ENCODE data around the gene ANKRD1.
"Not testable (repeated sequence)": the region's sequence is repeated elsewhere in the genome, so short reads cannot be mapped to it uniquely, and the experiment has no call there.

Gene ANKRD1

GRCh38 chr10:90912174-90912573 is 8.7 kb downstream of the ANKRD1 start:
- no peak for DNase-seq (ENCODE audit: low spot score)

- DNase-seq (ENCODE audit: low spot score), result peak; percentile 74
Observed at GRCh38 chr10:90911133-90912051, 9.5 kb downstream of the ANKRD1 start.

GRCh38 chr10:90906596-90906995 is 14.3 kb downstream of the ANKRD1 start:
- DNase-seq (ENCODE audit: low spot score), result no peak

GRCh38 chr10:90905925-90906324 is 15.0 kb downstream of the ANKRD1 start:
- no peak for DNase-seq (ENCODE audit: low spot score)

GRCh38 chr10:90896916-90897315 is 24.0 kb downstream of the ANKRD1 start:
- DNase-seq (ENCODE audit: low spot score), result not testable (repeated sequence)

- no peak for DNase-seq (ENCODE audit: low spot score)
Observed at GRCh38 chr10:90893190-90893589, 27.7 kb downstream of the ANKRD1 start.

GRCh38 chr10:90890347-90890746 is 30.5 kb downstream of the ANKRD1 start:
- no peak for DNase-seq (ENCODE audit: low spot score)

- DNase-seq (ENCODE audit: low spot score), result no peak
Observed at GRCh38 chr10:90889636-90890035, 31.3 kb downstream of the ANKRD1 start.

- DNase-seq (ENCODE audit: low spot score), result no peak
Observed at GRCh38 chr10:90888387-90888786, 32.5 kb downstream of the ANKRD1 start.

- no peak for DNase-seq (ENCODE audit: low spot score)
Observed at GRCh38 chr10:90887555-90887954, 33.3 kb downstream of the ANKRD1 start.

GRCh38 chr10:90885176-90885575 is 35.7 kb downstream of the ANKRD1 start:
- DNase-seq (ENCODE audit: low spot score), result no peak

- DNase-seq (ENCODE audit: low spot score), result no peak
Observed at GRCh38 chr10:90884431-90884830, 36.5 kb downstream of the ANKRD1 start.

GRCh38 chr10:90880059-90880719 is 40.7 kb downstream of the ANKRD1 start:
- peak; percentile 36 for DNase-seq (ENCODE audit: low spot score)

GRCh38 chr10:90879062-90879461 is 41.8 kb downstream of the ANKRD1 start:
- DNase-seq (ENCODE audit: low spot score), result no peak

- no peak for DNase-seq (ENCODE audit: low spot score)
Observed at GRCh38 chr10:90872648-90873020, 48.3 kb downstream of the ANKRD1 start.

- DNase-seq (ENCODE audit: low spot score), result peak; percentile 81
Observed at GRCh38 chr10:90871766-90872647, 48.9 kb downstream of the ANKRD1 start, which contains the start of gene RPP30. Gene RPP30 (plus strand): TSS chr10:90871974. CDS start chr10:90871987, 13 bp downstream.

- peak; percentile 92 for DNase-seq (ENCODE audit: low spot score)
Observed at GRCh38 chr10:90871279-90871765, 49.6 kb downstream of the ANKRD1 start.

- DNase-seq (ENCODE audit: low spot score), result no peak
Observed at GRCh38 chr10:90866050-90866598, 54.8 kb downstream of the ANKRD1 start.

GRCh38 chr10:90865401-90865800 is 55.5 kb downstream of the ANKRD1 start:
- DNase-seq (ENCODE audit: low spot score), result no peak

- DNase-seq (ENCODE audit: low spot score), result peak; percentile 12
Observed at GRCh38 chr10:90862908-90863514, 57.9 kb downstream of the ANKRD1 start.
